B cell (primary cell): ENCODE measurements around the gene QRICH1. TPM values are rescaled to one million over a fixed set of nuclear protein-coding genes. Genes with fewer than 3 reads are reported as not detected.
A peak's percentile ranks its signal among the peaks of the same experiment; 100 is the strongest.

ENCODE experiments used
- ATAC-seq: fragments of 200-7000 bp; cut with Tn5 transposase; one replicate; pipeline ENCODE4 v1.10.0; 2021; ENCODE audit warnings: low read depth, mild to moderate bottlenecking, moderate number of reproducible peaks, moderate library complexity
- CTCF ChIA-PET: fragments of 350-600 bp; sonication (Branson Sonifier 250); formaldehyde crosslinking; loops from one replicate; lab custom pipeline; 2021; ENCODE audit warnings: antibody characterized with exemption, inconsistent platforms; lab: Charles Lee
- POLR2A ChIA-PET: fragments of 350-600 bp; sonication (Branson Sonifier 250); formaldehyde crosslinking; loops from one replicate; lab custom pipeline; 2021; ENCODE audit warnings: antibody characterized with exemption; lab: Charles Lee
- DNase-seq: peaks from one replicate; pipeline ENCODE4 v3.0.0; 2013
- H2AFZ ChIP-seq: 2 replicates; pipeline ENCODE4 v1.6.1; 2012; ENCODE audit warnings: mild to moderate bottlenecking, low read depth, low read length; ENCODE audit not compliant: insufficient read depth, poor library complexity, severe bottlenecking
- H3K27ac ChIP-seq, 2 donors: 1 replicate in 1 of 2; 2 replicates in 1 of 2; pipeline ENCODE4 v1.5.1; 2012 to 2013; ENCODE audit warnings: low read length in 2 of 2, mild to moderate bottlenecking in 2 of 2, moderate library complexity in 1 of 2
- H3K27me3 ChIP-seq, 4 experiments: fragments of 200-600 bp in 1 of 4; sonication (generic) in 1 of 4; replicated peaks in 1 of 4; 1 replicate in 2 of 4; 2 replicates in 2 of 4; pipeline versions ENCODE4 v1.6.1 to v1.7.0; 2013 to 2016; ENCODE audit warnings: low read length in 3 of 4, mild to moderate bottlenecking in 2 of 4, mixed read lengths in 1 of 4, moderate library complexity in 1 of 4; ENCODE audit not compliant: insufficient read depth in 4 of 4, control insufficient read depth in 3 of 4; ENCODE audit errors: control extremely low read depth in 1 of 4
- H3K36me3 ChIP-seq, 2 experiments: replicated peaks in 1 of 2; 1 replicate in 1 of 2; 2 replicates in 1 of 2; pipeline versions ENCODE4 v1.6.1 to v1.7.1; 2013; ENCODE audit warnings: low read length in 1 of 2; ENCODE audit not compliant: insufficient read depth in 2 of 2, control insufficient read depth in 1 of 2; ENCODE audit errors: control extremely low read depth in 1 of 2, extremely low read depth in 1 of 2
- H3K4me1 ChIP-seq, 2 donors: fragments of 200-600 bp in 1 of 2; sonication (generic) in 1 of 2; 1 replicate in 1 of 2; 2 replicates in 1 of 2; pipeline versions ENCODE4 v1.5.1 to v1.6.1; 2013 to 2017; ENCODE audit warnings: low read length in 2 of 2; ENCODE audit not compliant: control insufficient read depth in 2 of 2, insufficient read depth in 2 of 2
- H3K4me2 ChIP-seq: replicated peaks from 2 replicates; pipeline ENCODE3; 2012; ENCODE audit warnings: mild to moderate bottlenecking, low read depth, low read length; ENCODE audit not compliant: poor library complexity, severe bottlenecking
- H3K4me3 ChIP-seq, 5 experiments: fragments of 200-600 bp in 1 of 5; sonication (generic) in 1 of 5; 1 replicate in 3 of 5; 2 replicates in 2 of 5; pipeline versions ENCODE4 v1.5.1 to v1.7.0; 2011 to 2016; ENCODE audit warnings: low read length in 4 of 5, mild to moderate bottlenecking in 4 of 5, low read depth in 2 of 5, control low read depth in 1 of 5, moderate library complexity in 1 of 5; ENCODE audit not compliant: insufficient read depth in 1 of 5; ENCODE audit errors: control extremely low read depth in 1 of 5, extremely low read depth in 1 of 5
- H3K79me2 ChIP-seq: fragments of 200-600 bp; sonication (generic); one replicate; pipeline ENCODE4 v1.6.0; 2016; ENCODE audit warnings: low read length; ENCODE audit not compliant: control insufficient read depth, insufficient read depth
- H3K9ac ChIP-seq: fragments of 200-600 bp; sonication (generic); 2 replicates; pipeline ENCODE4 v1.6.1; 2017; ENCODE audit warnings: mild to moderate bottlenecking, low read length, moderate library complexity
- H3K9me3 ChIP-seq, 3 donors: one replicate each; pipeline versions ENCODE4 v1.6.1 to v1.7.1; 2013; ENCODE audit warnings: low read length in 2 of 3; ENCODE audit not compliant: control insufficient read depth in 2 of 3, insufficient read depth in 1 of 3; ENCODE audit errors: control extremely low read depth in 1 of 3
- H4K20me1 ChIP-seq: 2 replicates; pipeline ENCODE4 v1.6.0; 2012; ENCODE audit warnings: mild to moderate bottlenecking, low read length; ENCODE audit not compliant: insufficient read depth, control insufficient read depth, poor library complexity, severe bottlenecking
- H3K27ac Mint-ChIP-seq: one replicate; pipeline ENCODE4 v1.8.0; 2021; ENCODE audit warnings: mixed read lengths
- H3K27me3 Mint-ChIP-seq: one replicate; pipeline ENCODE4 v1.8.0; 2021; ENCODE audit warnings: mixed read lengths
- H3K4me1 Mint-ChIP-seq: one replicate; pipeline ENCODE4 v1.8.0; 2021; ENCODE audit warnings: mixed read lengths
- H3K4me3 Mint-ChIP-seq: one replicate; pipeline ENCODE4 v1.8.0; 2021; ENCODE audit warnings: mixed read lengths
- H3K9me3 Mint-ChIP-seq: one replicate; pipeline ENCODE4 v1.8.0; 2022; ENCODE audit warnings: mixed read lengths; ENCODE audit not compliant: insufficient read depth
- EZH2 ChIP-seq: IDR thresholded peaks from 2 replicates; pipeline ENCODE4 v1.6.1; 2012; ENCODE audit warnings: borderline replicate concordance, low read depth, mild to moderate bottlenecking, moderate library complexity, low read length; ENCODE audit not compliant: insufficient read depth, poor library complexity, severe bottlenecking
- WGBS: methylation state at CpG from one replicate; pipeline ENCODE4 v1.1.5; 2013; ENCODE audit warnings: missing lambda C conversion rate; ENCODE audit not compliant: insufficient coverage; 5-methylcytosine and 5-hydroxymethylcytosine counted together
- intact Hi-C: fragments of 100-400 bp; cut with micrococcal nuclease; formaldehyde crosslinking; loops from one replicate; pipeline ENCODE4 v1.10.0; 2022
- polyA plus RNA-seq: library from polyadenylated mRNA; depleted of rRNA; stranded (reverse); fragments of >200 nt; gene quantifications from 2 replicates; pipeline ENCODE4 v1.2.3, GENCODE V29; 2012
- total RNA-seq, 2 donors: library from RNA; stranded (reverse); fragments of 120-200 nt in 1 of 2; gene quantifications; 1 replicate in 1 of 2; 2 replicates in 1 of 2; pipeline versions ENCODE4 v1.2.3 to v1.2.4, GENCODE V29; 2013 to 2022
- TF ChIP-seq, protein P1 (sequence below): fragments of 200-600 bp; IDR thresholded peaks from one replicate; pipeline ENCODE4 v1.8.0; 2022; ENCODE audit warnings: antibody characterized with exemption, mild to moderate bottlenecking

Gene QRICH1
- total and polyA plus RNA-seq, 2 donors (not counting 1 experiment from before 2014, with no cell fraction given): 179 to 187 TPM

DNA sequence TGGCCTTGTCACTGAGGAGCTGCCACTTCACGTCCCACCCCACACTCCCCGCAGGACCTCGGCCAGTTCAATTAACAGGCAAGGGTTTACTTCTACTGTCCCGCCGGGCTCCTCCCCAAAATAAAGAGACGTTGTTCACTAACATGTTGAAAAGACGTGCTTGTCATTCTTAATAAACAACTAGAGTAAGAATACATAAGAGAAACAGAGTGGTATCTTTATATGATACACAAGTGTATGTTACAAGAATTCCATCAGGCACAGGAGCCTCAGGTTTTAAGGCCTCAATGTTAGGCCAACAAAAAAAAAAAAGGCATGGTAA lies 64.3 kb downstream of the QRICH1 start:
- no peaks in the 10 kb centered on the region for H4K20me1 ChIP-seq
- intact Hi-C loops: loop anchor here (1.0 to 10.0 kb wide), 6 partner anchors 8 to 787 kb away; partner anchors contain the start of genes IP6K2, QRICH1, USP4 and ZNF589
- Mint-ChIP-seq H3K27me3 (no peaks in the 10 kb centered on the region), H3K4me1 (peaks cover 45% of the 10 kb centered on the region), H3K9me3 (no peaks in the 10 kb centered on the region), H3K4me3 (peak overlapping the region; percentile 98), H3K27ac (peak overlapping the region; percentile 98)
- peak overlapping the region in 4 of 5 experiments; percentile 29 to 80 (median 72) for H3K4me3 ChIP-seq
- peak overlapping the region; percentile 81 for H3K9ac ChIP-seq
- 0% methylated on average over 3 of the region's 7 CpGs for WGBS
- peaks cover 35% of the 10 kb centered on the region for H3K79me2 ChIP-seq
- ATAC-seq (no peak), DNase-seq (no peak)
- peak overlapping the region; percentile 52 for H2AFZ ChIP-seq
- no peak for TF ChIP-seq EZH2
- TF ChIP-seq, protein P1, sequence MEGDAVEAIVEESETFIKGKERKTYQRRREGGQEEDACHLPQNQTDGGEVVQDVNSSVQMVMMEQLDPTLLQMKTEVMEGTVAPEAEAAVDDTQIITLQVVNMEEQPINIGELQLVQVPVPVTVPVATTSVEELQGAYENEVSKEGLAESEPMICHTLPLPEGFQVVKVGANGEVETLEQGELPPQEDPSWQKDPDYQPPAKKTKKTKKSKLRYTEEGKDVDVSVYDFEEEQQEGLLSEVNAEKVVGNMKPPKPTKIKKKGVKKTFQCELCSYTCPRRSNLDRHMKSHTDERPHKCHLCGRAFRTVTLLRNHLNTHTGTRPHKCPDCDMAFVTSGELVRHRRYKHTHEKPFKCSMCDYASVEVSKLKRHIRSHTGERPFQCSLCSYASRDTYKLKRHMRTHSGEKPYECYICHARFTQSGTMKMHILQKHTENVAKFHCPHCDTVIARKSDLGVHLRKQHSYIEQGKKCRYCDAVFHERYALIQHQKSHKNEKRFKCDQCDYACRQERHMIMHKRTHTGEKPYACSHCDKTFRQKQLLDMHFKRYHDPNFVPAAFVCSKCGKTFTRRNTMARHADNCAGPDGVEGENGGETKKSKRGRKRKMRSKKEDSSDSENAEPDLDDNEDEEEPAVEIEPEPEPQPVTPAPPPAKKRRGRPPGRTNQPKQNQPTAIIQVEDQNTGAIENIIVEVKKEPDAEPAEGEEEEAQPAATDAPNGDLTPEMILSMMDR: no peak
- H3K27me3 ChIP-seq: no peaks in the 10 kb centered on the region
- H3K36me3 ChIP-seq: peaks cover 13 to 62% of the 10 kb centered on the region in 2 experiments
- peak overlapping the region; percentile 86 to 92 for H3K27ac ChIP-seq
- ChIA-PET CTCF (interaction anchor here (0.8 to 2.3 kb wide), 8 partner anchors 9 to 629 kb away, joined by 3 to 41 read pairs (median 5); partner anchors contain the start of genes DALRD3, P4HTM and WDR6), POLR2A (interaction anchor here (0.5 to 1.8 kb wide), 13 partner anchors 9 to 322 kb away, joined by 3 to 20 read pairs (median 4); partner anchors contain the start of genes DALRD3, IP6K2, QRICH1 and WDR6)
- no peaks in the 10 kb centered on the region for H3K9me3 ChIP-seq
- H3K4me2 ChIP-seq: peak overlapping the region; percentile 92
- H3K4me1 ChIP-seq: peaks cover 14 to 39% of the 10 kb centered on the region in 2 donors
